Renal cortical epithelial cell (primary cell): ENCODE results near the gene MGAT5. TPM values are rescaled to one million over a fixed set of nuclear protein-coding genes. Genes with fewer than 3 reads are reported as not detected.

ENCODE experiments used
- DNase-seq: peaks from one replicate; pipeline ENCODE4 v3.0.0-alpha.2; 2011; ENCODE audit warnings: low read depth
- total RNA-seq: library from RNA; depleted of rRNA; stranded (reverse); fragments of >200 nt; gene quantifications from 2 replicates; pipeline ENCODE4 v1.2.3, GENCODE V29; 2014

The MGAT5 gene
- total RNA-seq, 1 donor from 2014 or later, result 39.1 TPM

DNA sequence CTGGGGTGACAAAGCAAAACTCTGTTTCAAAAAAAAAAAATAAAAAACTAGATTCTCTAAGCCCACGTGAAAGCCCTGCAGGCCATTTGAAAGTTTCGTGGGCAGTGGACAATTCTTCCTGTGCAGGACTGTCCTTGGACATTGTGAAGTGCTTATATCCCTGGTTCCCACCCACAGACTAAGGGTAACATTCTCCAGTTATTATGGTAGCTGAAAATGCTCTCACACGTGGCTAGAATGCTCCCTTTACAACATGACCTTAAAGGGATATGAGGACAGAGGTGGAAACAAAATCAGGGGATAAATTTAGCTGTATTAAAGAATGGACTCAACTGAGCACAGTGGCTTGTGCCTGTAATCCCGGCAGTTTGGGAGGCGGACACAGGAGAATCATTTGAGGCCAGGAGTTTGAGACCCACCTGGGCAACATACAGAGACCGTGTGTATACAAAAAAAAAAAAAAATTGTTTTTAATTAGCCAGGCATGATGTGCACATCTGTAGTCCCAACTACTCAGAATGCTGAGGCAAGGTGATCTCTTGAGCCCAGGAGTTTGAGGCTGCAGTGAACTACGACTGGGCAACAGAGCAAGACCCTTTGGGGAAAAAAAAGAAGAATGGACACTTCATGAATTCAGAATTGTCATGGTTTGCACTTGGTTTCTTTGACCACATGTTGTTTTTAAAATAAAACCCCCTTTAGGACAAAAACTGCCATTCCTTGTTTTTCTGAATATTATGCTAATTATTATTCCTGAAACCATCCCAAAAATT is 167.9 kb downstream of the MGAT5 start:
- no peak for DNase-seq

GRCh38 chr2:134425724-134426496 is 172.0 kb downstream of the MGAT5 start:
- no peak for DNase-seq

DNA sequence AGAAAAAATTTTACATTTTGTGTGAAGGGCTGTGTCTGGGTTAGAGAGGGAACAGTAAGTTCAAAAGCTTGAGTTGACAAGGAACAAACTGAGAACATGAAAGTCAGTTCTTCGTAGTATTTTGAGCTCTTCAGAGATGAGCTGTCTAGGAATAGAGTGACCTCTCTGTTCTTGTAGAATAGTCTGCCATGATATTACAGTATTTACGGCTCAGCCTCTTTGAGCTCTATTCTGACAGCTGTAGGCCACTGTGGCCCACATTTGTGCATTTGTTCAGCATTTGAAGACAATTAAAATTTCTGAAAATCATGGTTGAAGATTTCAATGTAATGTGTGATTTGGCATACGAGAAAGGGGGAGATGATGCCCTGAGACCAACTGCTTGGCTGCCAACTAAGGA is 172.8 kb downstream of the MGAT5 start:
- no peak for DNase-seq

GRCh38 chr2:134429886-134430285 is 176.0 kb downstream of the MGAT5 start:
- DNase-seq, result no peak

DNA sequence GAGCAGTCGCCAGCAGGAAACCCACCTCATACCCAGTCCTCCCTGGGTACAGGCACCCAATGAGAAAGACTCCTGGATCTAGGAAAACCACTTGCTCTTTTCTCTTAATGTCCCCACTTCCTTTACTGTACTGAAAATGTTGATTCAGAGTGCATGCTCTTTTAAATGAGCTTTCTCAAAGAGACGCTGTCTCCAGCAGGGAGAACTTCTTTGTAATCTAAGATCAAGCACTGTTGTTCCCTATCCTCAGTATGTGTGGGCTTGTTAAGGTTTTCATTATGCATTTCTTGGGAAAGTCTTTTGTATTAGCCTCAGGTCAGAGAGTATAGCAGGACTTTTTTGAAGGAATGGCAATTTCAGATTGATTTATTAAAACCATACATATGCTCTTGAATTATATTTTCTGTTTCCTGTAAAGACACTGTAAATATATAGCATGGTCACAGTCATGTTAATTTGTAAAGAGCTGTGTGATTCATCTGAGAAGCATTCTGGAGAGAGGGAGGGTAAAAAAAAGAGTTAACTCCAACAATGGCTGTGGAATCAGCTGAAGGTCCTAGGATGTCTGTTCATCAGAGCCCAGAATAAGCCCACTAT is 178.1 kb downstream of the MGAT5 start:
- DNase-seq, result peak; percentile 83

- DNase-seq, result peak; percentile 93
Observed at GRCh38 chr2:134432435-134432883, 178.6 kb downstream of the MGAT5 start.

DNA sequence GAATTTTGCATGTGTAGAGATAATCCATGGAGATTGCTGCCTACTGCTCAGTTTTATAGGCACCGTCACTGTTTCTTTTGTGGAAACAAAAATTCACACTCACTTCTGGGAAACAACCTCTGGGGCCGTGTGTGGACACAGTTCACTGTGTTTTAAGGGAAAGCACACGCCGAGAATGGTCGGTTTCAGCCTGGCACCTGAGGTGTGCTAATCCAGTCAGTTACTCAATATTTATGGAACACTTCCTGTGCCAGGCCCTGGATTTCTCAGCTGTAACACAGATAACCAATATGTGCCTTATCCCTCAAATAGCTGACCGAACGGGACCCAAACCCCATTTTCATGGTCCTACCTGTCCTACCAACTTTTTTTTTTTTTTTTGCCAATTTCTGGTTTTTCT is 179.6 kb downstream of the MGAT5 start:
- peak; percentile 80 for DNase-seq

DNA sequence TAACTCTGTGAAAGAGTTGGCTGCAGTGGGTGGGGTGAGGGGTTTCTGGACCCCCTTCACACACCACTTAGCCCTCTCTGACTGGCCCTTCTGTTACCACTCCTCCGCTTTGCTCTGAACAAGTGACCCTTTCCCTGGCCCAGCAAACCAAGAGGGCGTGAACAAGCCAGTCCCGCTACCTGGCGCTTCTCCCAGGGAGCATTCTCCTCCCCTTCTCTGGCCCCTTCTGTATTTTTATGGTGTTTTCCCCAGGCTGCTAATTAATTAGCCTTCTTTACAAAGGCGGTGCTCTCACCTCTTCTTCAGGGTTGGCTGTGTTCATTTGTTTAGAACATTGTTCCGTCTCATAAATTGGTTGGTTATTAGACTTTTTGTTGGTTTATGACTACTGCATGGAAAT is 180.1 kb downstream of the MGAT5 start:
- peak; percentile 72 for DNase-seq

- no peak for DNase-seq
Observed at GRCh38 chr2:134435505-134435904, 181.6 kb downstream of the MGAT5 start.

DNA sequence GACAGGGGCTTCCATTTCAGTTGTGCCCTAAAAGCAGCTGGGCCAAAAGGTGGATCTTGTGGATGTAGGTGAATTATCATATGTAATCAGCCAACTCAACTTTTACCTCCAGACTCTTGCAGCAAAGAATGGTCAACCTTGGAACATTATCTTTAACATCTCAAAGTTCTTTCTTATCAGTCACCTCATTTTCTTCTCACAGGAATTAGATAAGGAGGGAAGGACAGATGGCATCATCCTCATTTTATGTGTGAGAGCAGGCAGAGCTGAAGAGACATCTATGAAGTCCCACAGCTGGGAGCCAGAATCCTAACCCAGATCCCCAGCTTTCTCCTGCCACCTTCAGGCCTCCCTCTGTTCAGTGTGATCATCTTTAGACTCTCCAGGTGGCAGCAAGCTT is 182.1 kb downstream of the MGAT5 start:
- no peak for DNase-seq

DNA sequence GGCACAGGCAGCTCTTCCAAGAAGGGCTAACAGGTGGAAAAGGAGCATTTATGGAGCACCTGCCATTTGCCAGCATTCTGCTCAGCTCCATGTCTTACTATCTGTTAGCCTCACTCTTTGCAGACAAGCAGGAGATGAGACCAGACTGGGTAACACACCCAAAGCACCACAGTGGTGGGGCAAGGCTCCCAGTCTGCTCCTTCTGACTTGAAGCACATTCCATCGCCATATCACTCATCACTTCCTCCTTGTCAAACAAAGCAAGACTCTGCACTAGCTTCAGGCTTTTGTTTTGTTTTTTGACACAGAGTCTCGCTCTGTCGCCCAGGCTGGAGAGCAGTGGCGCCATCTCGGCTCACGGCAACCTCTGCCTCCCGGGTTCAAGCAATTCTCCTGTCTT is 182.8 kb downstream of the MGAT5 start:
- peak; percentile 32 for DNase-seq

DNA sequence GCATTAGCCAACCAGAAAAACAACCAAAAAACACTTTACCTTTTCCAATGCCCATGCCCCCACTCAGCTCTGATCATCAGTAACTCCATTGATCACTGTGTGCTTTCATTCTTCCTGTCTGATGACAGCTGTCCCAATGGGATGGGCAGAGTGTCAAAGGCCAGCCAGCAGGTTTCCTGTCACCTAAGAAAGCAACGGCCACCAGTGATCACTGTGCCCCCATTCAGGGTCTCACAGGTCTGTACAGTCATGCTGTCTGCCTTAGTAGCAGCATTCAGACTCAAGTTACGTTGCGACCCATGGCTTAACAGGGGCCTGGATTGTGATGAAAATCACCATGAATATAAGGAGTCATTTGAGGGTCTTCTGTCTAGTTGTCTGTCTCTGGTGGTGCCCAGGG is 184.5 kb downstream of the MGAT5 start:
- DNase-seq, result no peak

- DNase-seq, result no peak
Observed at GRCh38 chr2:134440336-134440909, 186.6 kb downstream of the MGAT5 start.

DNA sequence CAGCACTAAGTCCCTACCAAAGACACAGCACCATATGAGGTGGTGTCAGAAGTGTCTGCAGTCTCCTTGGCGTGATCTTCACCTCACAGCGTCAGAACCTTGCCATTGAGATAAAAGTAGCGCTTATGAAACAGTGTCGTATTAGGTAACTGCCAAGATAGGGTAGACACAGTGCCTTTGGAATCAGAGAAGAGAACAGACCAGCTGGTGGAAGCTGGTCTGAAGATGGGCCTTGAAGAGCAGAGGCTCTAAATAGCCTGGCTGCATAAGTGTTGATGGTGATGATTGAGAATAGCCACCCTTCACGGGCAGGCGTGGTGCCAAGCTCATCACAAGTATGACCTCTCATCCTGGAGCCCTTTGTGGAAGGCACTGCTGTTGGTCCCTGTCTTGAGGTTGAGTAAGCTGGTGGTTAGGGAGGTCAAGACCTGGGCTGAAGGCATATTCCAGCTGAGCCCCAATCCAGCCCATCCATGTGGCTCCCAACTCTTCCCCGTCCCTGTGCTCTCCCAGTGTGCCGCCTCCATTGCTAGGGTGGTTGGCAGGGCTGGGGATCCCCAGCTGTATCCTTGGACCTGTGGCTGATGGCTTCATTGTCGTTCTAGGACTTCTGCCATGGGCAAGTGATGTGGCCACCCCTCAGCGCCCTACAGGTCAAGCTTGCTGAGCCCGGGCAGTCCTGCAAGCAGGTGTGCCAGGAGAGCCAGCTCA is 187.4 kb downstream of the MGAT5 start:
- DNase-seq, result no peak

DNA sequence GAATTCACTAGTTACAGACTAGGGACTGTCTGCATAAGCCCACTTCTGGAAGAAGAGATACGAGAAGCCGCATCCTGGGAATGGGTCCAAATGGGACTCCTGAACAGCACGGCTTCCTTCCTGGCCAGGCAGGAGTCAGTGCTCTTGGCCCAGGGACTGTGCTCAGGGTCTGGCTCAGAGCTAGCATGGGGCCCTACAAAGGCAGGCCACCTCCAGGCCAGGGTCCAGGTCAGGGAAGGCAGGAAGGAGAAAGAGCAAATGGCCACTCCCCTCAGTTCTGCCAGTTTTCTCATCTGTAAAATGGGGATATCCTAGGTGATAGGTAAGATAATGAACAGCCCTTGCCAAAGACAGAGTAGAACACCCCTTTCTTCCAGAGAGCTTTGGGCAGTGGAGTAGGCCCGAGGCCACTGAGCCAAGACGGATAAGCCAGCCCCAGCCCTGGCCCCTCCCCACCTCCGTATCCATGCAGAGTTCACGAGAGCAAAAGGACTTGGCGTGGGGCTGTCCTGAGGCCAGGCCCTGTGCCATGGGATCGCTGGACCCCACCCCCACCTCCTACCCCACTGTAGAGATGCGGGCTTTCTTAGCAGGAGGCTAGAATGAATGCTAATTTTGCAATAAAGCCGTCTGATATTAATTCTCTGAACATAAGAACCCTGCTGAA is 190.1 kb downstream of the MGAT5 start:
- DNase-seq, result no peak

DNA sequence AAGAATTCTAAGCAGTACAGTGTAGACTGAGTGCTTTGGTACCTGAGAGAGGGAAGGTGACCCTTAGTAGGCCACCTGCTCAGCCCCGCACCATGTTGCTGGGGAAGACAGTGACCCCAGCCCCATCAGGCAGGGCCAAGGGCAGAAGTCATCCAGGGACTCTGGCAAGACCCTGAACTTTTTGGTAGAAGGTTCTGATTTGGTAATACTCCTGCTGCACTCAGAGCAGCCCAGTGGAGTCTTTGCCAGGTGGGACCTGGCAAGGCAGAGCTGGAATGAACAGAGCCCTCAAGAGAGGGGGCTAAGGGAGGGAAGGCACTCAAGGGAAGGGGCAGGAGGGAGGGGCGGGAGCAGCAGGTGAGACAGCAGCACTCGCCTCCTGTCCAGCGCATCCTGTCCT is 191.2 kb downstream of the MGAT5 start:
- DNase-seq, result no peak

DNA sequence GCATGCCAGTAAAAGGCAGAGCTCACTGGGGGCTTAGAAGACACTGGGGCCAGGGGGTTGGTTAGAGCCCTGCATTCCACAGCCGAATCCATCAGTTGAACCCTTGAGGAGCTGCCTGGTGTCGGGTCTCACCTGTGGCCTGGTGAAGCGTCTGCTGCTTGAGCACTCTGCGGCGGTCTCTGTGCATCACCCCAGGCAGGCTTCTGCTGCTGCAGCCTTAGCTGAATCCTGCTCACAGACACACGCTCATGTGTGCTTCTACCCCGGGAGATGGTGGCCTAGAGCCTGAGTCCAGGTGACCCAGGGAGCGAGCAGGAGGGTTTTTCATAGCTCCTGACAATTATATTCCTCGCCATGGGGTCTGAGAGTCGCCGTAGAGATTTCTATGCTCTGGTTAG is 192.1 kb downstream of the MGAT5 start:
- no peak for DNase-seq

- peak; percentile 71 for DNase-seq
Observed at GRCh38 chr2:134446383-134447017, 192.6 kb downstream of the MGAT5 start.

GRCh38 chr2:134447669-134448068 is 193.8 kb downstream of the MGAT5 start:
- DNase-seq, result no peak

DNA sequence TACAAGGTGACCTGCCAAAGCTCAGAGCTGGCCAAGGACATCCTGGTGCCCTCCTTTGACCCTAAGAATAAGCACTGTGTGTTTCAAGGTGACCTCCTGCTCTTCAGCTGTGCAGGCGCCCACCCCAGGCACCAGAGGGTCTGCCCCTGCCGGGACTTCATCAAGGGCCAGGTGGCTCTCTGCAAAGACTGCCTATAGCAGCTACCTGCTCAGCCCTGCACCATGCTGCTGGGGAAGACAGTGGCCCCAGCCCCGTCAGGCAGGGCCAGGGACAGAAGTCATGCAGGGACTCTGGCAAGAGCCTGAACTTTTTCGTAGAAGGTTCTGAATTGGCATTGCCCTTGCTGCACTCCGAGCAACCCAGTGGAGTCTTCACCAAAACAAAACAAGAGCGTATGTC is 194.8 kb downstream of the MGAT5 start:
- no peak for DNase-seq

- DNase-seq, result no peak
Observed at GRCh38 chr2:134449157-134449556, 195.3 kb downstream of the MGAT5 start.
